SK-N-MC (cell line): ENCODE measurements around the gene GFOD1.

Experiments
- EZH2 ChIP-seq: fragments of 200-600 bp; sonication (generic); IDR thresholded peaks from one replicate; pipeline ENCODE4 v1.6.1; 2017; ENCODE audit warnings: antibody characterized with exemption
- FOXP2 ChIP-seq: optimal IDR thresholded peaks from 2 replicates; pipeline ENCODE3; 2011; ENCODE audit warnings: mild to moderate bottlenecking, moderate library complexity; ENCODE audit not compliant: insufficient read depth; ENCODE audit errors: extremely low read length, control extremely low read depth
- POLR2AphosphoS5 ChIP-seq: IDR thresholded peaks from 2 replicates; pipeline ENCODE4 v1.6.1; 2012; ENCODE audit warnings: mild to moderate bottlenecking, low read depth, low read length, borderline replicate concordance

DNA sequence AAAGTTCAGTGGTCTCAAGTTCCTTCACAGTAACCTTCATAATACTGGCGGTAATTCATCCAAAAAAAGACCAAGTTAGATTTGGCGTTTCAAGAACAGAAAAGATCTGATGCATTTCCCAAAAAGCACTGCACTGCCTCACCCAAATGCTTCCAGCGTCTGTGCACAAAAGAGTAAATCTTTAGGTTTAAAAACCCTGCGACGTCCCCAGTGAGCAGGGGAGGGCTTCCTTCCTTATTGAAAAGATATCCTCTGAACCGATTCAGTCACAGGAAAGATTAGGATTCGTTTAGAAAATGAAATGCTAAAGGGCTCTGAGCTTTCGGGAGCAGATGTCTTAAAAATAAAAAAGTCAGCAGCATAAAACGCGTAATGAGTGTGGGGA, 159.7 kb downstream of the GFOD1 start:
- no peak for TF ChIP-seq EZH2
- no peak for TF ChIP-seq POLR2AphosphoS5
- no peak for TF ChIP-seq FOXP2
